GM18520 (cell line): ENCODE results near the gene VWA2.

ENCODE experiments used
- ATAC-seq: cut with Tn5 transposase; IDR thresholded peaks from one replicate; pipeline ENCODE4 v1.9.1; 2021; ENCODE audit not compliant: unreplicated experiment

VWA2 gene

DNA sequence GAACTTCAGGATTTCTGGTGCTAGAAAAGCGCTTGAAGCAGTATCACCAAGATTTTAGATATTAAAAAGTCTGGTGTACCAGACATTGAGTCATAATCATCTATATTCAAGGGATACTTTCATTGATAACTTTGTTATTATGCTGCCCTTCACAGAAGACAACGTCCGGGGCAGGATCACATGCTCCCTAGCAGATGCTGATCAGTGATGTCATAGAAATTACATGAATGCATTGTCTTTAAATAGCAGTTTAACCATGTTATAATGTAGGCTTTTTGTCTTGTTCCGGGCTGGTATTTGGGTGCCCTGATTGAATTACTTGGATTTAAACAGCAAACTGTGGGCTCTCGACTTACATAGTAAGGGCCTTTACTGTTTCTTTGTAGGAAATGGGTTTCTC lies 54.0 kb downstream of the VWA2 start:
- no peak for ATAC-seq

- ATAC-seq = no peak
Measured at GRCh38 chr10:114294549-114294948, 55.5 kb downstream of the VWA2 start.

DNA sequence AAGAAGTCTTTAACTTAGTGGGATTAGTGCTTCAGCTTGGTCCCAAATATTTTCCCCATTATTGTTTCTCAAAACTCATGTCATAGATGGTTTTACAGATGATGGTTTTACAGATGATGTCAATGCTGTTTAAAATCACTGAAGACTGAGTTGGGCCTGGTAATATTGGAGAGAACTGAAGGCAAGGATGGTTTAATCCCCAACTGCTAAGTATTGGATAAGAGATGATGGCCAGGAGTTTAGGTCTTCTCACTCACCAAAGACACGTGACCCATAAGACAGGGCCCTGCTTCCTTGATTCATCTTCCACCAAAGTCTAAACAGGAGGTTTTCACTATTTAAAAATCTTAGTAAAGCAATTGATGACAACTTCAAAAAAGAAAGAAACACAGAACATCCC lies 56.3 kb downstream of the VWA2 start:
- no peak for ATAC-seq

GRCh38 chr10:114297136-114297705 lies 58.2 kb downstream of the VWA2 start:
- no peak for ATAC-seq

DNA sequence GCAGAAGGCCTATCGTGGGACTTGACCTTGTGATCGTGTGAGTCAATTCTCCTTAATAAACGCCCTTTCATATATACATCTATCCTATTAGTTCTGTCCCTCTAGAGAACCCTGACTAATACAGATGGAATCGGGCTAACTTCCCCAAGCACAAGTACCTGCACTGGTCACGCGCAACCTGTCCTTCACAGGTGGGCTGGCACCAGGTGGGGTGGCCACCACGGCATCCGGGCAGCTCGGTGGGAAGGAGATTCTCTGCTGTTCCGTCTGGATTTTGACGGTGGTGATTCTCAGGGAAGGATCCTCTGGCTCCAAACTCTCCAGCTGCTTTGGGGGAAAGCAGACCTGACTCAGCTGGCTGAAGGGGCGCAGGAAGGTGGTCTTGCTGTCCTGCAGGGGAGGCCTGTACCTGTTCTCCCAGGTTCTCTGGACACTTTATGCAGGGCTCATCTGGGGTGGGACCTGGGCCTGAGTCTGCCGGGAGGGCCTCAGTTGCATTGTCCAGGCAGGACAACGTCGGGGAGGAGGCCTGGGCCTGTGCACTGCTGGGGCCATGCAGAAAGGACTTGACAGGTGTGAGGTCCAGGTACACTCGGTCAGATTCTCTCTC lies 61.1 kb downstream of the VWA2 start:
- no peak for ATAC-seq

DNA sequence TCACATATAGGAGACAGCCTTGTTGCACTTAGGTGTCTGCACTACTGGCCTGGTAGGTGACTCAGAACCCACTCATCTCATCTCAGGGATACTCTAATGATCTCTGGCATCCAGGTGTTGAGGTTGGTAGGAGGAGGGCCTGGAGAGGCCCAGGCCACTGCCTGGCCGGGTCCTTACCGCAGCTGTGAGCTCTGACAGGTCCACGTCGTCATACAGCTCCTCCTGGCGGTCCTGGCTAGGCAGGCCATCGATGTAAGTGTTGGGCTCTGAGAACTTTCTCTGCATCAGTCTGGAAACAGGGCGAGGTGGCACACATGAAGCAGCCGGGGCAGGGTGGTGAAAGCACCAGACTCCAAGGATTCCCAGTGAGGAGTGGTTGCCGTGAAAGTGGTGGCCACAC lies 62.1 kb downstream of the VWA2 start:
- ATAC-seq = no peak

DNA sequence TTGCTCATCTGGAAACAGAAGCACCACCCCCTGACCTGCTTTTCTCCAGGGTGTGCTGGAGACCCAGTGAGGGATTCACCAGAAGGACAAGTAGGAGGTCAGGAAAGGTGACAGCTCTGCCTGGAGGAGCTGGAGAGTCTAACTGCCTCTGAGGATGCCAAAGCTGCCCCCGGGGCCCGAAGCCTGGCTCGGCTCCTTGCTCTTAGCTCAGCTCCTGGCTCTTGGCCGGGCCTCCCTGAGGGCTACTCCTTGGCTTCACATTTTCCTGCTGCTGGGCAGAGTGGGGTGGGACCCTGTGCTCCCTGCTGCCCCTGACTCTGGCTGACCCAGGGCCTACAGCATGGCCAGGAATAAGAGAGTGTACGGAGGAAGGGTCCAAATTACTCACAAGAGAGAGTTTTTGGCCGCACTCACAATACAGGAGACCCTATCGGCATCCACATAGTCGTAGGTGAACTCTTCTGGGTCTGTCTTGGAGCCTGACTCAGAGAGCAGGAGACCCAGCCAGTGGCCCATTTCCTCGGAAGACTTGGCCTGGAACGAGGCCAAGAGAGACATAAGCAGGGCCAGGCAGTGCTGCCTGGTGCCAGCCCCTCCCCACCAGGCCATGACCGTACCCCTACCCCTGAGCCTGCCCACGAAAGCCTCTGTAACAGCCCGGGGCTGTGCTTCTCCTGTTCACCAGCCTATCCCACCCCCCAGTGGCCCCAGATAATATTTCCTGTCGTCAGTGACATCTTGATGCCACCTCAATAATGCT lies 63.1 kb downstream of the VWA2 start:
- no peak for ATAC-seq

GRCh38 chr10:114303556-114303955 lies 64.5 kb downstream of the VWA2 start:
- ATAC-seq = no peak

GRCh38 chr10:114304017-114304570 lies 65.0 kb downstream of the VWA2 start:
- peak; percentile 60 for ATAC-seq

DNA sequence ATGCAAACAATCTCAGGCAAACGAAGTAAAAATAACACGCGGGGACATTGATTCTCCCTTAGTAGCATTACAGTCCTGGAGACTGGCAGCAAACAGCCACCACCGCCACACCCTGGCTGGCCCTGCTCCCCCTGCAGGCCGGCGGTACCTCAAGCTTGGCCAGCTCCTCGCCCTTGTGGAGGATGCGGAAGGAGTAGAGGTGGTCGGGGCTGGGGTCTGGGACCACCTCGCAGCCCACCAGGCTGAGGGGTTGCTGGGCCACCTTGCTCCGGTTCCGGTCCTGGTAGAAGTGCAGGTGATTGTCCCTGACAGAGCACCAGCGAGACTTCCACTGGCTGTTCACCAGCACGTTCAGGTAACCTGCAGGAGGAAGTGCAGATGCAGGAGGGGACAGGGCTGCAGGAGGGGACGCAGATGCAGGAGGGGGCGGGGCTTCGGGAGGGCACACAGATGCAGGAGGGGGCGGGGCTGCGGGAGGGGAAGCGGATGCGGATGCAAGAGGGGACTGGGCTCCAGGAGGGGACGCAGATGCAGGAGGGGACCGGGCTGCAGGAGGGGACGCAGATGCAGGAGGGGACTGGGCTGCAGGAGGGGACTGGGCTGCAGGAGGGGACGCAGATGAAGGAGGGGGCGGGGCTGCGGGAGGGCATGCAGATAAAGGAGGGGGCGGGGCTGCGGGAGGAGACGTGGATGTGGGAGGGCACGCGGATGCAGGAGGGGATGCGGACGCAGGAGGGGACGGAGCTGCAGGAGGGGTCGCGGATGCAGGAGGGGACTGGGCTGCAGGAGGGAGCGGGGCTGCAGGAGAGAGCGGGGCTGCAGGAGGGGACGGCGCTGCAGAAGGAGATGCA lies 65.7 kb downstream of the VWA2 start:
- no peak for ATAC-seq

DNA sequence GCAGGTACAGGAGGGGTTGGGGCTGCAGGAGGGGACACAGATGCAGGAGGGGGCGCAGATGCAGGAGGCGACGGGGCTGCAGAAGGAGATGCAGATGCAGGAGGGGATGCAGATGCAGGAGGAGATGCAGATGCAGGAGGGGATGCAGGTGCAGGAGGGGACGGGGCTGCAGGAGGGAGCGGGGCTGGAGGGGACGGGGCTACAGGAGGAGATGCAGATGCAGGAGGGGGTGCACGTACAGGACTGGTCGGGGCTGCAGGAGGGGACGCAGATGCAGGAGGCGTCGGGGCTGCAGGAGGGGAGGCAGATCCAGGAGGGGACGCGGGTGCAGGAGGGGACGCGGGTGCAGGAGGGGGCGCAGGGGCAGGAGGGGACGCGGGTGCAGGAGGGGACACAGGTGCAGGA lies 66.5 kb downstream of the VWA2 start:
- no peak for ATAC-seq

- ATAC-seq = no peak
Measured at GRCh38 chr10:114306116-114306973, 67.3 kb downstream of the VWA2 start.

DNA sequence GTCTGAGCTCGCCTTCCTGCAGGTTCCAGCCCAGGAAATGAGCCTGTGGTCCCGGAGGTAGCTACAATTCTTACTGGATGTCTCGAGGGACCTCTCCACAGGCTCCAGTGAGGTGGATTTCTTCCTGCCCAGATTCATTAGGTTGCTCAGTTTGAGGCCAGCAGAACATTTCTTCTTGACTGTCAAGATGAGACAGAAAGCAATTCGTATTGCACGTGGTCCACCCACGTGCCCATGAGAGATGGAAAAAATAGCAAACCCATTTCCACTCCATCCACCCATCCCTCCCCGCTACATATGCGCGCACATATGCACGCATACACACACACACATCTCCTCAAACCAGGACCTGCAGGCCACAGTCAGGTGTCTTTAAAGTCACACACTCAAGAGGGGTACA lies 68.7 kb downstream of the VWA2 start:
- ATAC-seq = no peak

DNA sequence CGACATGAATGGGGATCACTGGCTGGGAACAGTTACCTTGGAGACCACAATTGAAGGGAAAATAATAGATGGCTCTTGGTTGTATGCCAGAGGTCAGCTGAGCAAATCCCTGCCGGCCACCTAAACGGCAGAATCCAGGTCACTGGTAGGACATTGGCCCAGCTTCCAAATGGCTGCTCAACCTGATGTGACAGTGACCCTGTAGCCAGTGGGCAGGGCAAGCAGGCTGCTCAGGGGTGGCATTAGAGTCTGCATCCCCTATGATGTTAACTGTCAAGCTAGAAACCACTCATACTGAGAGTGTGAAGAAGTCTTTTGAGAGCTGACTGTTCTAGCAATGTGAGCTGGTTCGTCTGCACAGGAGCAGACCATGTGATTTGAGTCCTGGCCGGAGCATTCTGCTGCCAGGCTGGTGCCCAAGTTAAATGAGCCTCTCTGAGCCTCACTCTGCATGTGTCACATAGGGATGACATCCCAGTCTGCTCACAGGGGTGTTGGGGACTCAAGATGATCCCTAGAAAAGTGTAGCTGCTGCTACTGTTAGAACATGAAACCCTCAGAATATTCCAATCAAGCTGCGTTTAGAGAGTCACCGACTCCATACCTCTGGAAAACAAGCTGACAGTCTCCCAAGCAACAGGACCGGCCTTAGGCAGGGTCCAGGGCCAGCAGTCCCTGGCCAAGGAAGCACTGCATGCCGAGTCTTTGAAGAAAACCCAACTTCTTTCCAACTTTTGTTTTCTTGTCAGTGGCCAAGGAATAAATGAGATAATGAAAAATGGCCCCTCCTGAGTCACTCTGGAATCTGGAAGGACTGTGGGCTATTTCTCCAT lies 69.7 kb downstream of the VWA2 start:
- peak; percentile 50 for ATAC-seq

DNA sequence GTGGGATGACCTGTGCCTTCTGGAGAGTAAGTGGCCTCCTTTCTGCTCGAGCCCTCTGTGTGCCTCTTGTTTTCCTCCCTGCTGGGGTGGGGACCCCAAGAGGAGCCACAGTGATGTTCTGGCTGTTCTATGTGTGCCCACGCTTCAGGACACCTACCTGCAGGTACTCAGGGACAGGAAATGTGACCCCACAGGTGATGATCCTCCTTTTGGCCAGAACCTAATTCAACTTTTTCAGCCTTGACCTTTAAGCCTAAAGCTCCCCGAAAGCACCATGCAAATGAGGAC lies 70.3 kb downstream of the VWA2 start:
- ATAC-seq = no peak

GRCh38 chr10:114310346-114310745 lies 71.3 kb downstream of the VWA2 start:
- no peak for ATAC-seq

GRCh38 chr10:114311023-114311422 lies 72.0 kb downstream of the VWA2 start:
- no peak for ATAC-seq

- no peak for ATAC-seq
Measured at GRCh38 chr10:114311496-114312209, 72.6 kb downstream of the VWA2 start.

GRCh38 chr10:114313139-114313538 lies 74.1 kb downstream of the VWA2 start:
- ATAC-seq = no peak
